Right cardiac atrium (tissue), 5 donors: ENCODE measurements around the gene IGF2BP2. TPM values are rescaled to one million over a fixed set of nuclear protein-coding genes. Genes with fewer than 3 reads are reported as not detected.

Experiments used
- ATAC-seq, 2 donors: fragments of 200-7000 bp; cut with Tn5 transposase; one replicate each; pipeline versions ENCODE4 v1.8.0 to v1.9.1; 2020; ENCODE audit warnings: moderate library complexity in 2 of 2, mild to moderate bottlenecking in 1 of 2
- DNase-seq, 3 donors: peaks; one replicate each; pipeline ENCODE4 v3.0.0-alpha.2; 2020
- H3K27ac ChIP-seq: one replicate; pipeline ENCODE4 v1.5.1; 2013; ENCODE audit warnings: mild to moderate bottlenecking, low read length, control low read depth, moderate library complexity
- H3K27me3 ChIP-seq: one replicate; pipeline ENCODE4 v1.6.1; 2013; ENCODE audit not compliant: control insufficient read depth, insufficient read depth
- H3K4me1 ChIP-seq: one replicate; pipeline ENCODE4 v1.6.1; 2013; ENCODE audit warnings: low read length; ENCODE audit not compliant: control insufficient read depth, insufficient read depth
- H3K4me3 ChIP-seq: one replicate; pipeline ENCODE4 v1.5.1; 2013; ENCODE audit warnings: low read length, control low read depth
- H3K9me3 ChIP-seq: one replicate; pipeline ENCODE4 v1.6.1; 2013; ENCODE audit warnings: low read length; ENCODE audit not compliant: control insufficient read depth
- WGBS: extraction: QIAGEN DNeasy Blood & Tissue Kit; methylation state at CpG from one replicate; pipeline ENCODE4 v1.1.7; 2013; 5-methylcytosine and 5-hydroxymethylcytosine counted together
- intact Hi-C, 4 donors: fragments of 100-400 bp; cut with DNase I; formaldehyde crosslinking; loops; one replicate each; pipeline versions ENCODE4 v1.11.0 to v1.14.0; 2022 to 2023
- polyA plus RNA-seq: library from polyadenylated mRNA; stranded (reverse); fragments of 200-250 nt; gene quantifications from one replicate; pipeline ENCODE4 v1.2.3, GENCODE V29; 2013
- total RNA-seq, 4 donors: library from RNA; stranded (reverse); fragmentation: NEBNext Ultra II Directional; extraction: Animal tissue kit (Norgen Biotek cat#: 25700); gene quantifications; one replicate each; pipeline ENCODE4 v1.2.1, GENCODE V29; 2021
- donor health status: healthy with polysubstance abuse.
- donor health status: DM: no; HTN: yes; CAD: no.
- donor health status: DM: no; HTN: no; CAD: no.
- donor health status: DM: no; HTN: yes; CAD: no; lungs with severe emphysema.
- donor health status: DM: yes; HTN: yes; CAD: no.

IGF2BP2 gene
- total and polyA plus RNA-seq, 5 donors = 7.7 to 18.0 (median 14.6) TPM

DNA sequence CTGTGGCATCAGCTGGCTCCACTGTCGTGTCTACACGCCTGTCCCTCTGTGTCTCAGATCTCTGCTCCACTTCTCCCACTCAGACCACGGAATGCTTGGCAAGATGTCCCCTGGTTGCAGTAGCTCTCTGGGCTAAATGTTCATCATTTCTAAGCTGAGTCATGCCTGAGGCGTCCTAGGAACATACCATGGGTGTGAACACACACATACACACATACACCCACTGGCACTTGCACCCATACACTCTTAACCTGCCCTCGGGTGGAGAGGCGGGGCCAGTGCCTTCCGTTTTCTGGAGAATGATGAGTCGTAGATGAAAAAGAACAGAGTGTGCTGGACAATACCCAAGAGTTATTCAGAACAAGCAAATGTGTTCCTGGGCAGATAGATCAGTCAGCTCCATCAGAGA lies 166.3 kb downstream of the IGF2BP2 start:
- H3K4me1 ChIP-seq = peaks cover 13% of the 10 kb centered on the region

DNA sequence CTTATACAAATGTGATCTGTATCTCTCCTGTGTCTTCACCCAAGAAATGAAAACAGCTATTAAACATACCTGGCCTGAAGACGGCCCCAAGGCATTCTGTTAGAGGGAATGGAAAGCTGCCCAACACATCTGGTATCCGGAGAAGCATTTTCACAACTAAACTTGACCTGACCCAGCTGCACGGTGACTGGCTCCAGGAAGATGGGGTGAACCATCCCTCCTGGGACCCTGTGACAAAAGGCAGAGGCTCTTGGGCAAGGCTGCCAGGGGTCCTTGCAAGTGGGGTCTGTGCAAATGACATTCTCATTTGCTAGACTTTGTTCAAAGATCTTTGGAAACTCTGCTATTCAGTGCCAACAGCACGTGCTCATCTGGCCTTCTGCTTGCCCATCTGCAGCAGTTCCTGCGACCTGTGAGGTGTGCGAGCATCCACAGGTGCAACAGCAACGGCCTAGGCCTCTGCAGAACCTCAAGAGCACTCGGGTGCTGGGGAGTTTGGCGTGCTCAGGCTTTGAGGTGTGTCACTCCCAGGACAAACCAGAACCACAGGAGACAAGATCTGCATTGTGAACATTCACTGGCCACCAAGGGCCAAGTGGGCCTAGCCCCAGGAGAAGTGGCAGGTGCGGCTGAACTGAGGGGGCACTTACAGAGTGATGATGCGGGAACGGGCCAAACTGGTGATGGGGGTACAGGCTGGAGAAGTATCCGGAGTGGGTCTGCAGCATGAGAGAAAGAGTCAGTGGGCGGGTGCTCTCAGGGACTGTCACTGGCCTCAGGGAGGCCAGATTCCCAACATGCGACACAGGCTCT lies 166.9 kb downstream of the IGF2BP2 start:
- ATAC-seq (no peak), DNase-seq (no peak)
- Histone ChIP-seq H3K27ac (peak overlapping the region; percentile 30), H3K9me3 (no peaks in the 10 kb centered on the region), H3K27me3 (no peaks in the 10 kb centered on the region), H3K4me1 (peaks cover 13% of the 10 kb centered on the region), H3K4me3 (no peak overlapping the region)
- 89% methylated on average over 15 of the region's 15 CpGs for WGBS
- intact Hi-C loops = no loop called here

More for the DNA sequence above, 166.3 kb downstream of the IGF2BP2 start:
- Histone ChIP-seq H3K4me3 (no peak overlapping the region), H3K27me3 (no peaks in the 10 kb centered on the region), H3K9me3 (no peaks in the 10 kb centered on the region), H3K27ac (peak overlapping the region; percentile 30)
- WGBS = 45% methylated on average over 8 of the region's 8 CpGs
- DNase-seq = peak; percentile 56 to 81 (median 72)
- intact Hi-C loops = no loop called here
- peak; percentile 57 to 73 for ATAC-seq

DNA sequence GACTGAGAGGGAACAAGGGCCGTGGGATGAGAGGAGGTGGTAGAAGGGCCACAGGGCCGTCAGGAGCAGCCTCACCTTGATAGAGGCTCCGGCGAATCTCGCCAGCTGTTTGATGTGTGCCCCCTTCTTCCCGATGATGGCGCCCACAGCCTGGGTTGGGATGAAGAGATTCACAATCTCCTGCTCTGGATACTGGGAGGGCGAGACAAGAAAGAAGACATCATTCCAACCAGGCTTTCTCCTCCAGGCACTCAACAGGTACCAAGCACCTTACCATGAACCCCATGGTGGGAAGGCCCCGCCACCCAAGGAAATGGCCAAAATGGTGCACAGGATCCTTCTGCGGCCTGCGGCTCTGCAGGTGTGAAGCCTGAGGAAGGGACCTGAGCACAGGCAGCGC lies 167.6 kb downstream of the IGF2BP2 start:
- intact Hi-C loops = no loop called here
- 94% methylated on average over 12 of the region's 12 CpGs for WGBS
- H3K4me3 ChIP-seq = no peak overlapping the region
- ATAC-seq (no peak), DNase-seq (no peak)
- peaks cover 13% of the 10 kb centered on the region for H3K4me1 ChIP-seq
- no peaks in the 10 kb centered on the region for H3K9me3 ChIP-seq
- H3K27ac ChIP-seq = peak overlapping the region; percentile 56
- no peaks in the 10 kb centered on the region for H3K27me3 ChIP-seq

DNA sequence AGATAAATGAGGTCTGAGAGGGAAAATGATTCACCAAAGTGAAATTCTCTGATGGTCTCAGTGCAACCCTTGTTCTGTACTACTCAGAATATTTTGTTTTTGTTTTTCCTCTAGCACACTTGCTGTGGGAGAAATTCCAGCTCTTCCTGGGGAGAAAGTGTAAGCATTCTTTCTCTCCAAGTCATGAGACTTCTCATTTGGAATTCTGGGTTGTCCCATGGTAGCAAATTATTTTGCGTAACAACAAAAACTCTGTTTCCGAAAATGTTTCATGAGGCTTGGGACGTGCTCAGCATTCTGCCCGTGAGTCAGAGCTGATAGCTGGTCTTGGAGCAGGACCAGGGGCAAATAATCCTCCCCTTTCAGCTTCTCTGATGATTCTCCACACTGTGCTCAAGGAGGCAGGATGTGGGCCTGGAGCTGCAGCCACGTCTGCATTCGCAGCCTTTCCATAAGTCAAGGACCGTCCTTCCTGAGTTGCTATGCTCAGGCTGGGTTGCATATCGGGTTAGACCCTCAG lies 168.5 kb downstream of the IGF2BP2 start:
- WGBS = 58% methylated on average over 8 of the region's 8 CpGs
- peaks cover 13% of the 10 kb centered on the region for H3K4me1 ChIP-seq
- H3K27ac ChIP-seq = peak overlapping the region; percentile 92
- DNase-seq (peak; percentile 69 to 84 (median 73)), ATAC-seq (peak; percentile 79 to 88)
- no peak overlapping the region for H3K4me3 ChIP-seq
- intact Hi-C loops = no loop called here
- no peaks in the 10 kb centered on the region for H3K9me3 ChIP-seq
- no peaks in the 10 kb centered on the region for H3K27me3 ChIP-seq

DNA sequence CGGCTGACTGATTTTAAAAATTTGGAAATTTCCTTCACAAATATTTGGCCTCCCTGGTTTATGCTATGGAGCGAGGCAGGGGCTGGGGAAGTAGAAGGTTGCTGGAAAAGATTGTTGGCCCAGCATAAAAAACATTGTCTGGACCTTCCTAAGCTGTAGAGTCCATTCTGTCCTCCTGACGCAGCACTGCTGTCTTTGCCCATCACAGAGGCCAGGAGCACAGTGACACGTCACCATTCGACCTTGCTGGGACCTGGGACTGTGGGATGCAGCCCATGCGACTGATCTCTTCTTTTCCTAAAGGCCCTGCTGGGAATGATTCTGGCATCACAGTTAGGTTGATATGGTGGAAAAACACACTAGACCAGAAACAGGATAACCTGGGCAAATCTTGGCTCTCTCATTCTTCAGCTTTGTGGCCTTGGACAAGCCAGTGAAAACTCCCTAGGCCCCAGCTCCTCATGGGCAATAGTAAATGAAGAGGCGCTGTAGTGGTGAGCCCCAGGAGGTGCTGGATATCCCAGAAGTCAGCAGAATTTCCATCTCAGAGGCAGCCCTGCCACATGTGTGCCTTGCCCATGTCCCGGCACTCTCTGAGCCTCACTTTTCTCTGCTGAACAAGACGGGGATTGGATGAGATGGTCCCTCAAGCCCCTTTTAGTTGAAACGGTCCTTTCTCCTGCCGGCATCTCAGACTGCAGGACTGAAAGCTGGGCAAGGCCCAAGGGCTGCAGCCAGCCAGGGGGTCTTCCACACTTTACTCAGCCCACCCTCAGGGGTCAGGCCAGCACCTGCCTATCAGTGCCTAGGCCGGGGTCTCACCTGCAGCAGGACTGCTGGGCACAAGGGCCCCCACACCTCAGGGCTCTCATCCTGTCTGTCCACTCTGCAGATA lies 169.2 kb downstream of the IGF2BP2 start:
- Histone ChIP-seq H3K4me1 (peaks cover 14% of the 10 kb centered on the region), H3K4me3 (no peak overlapping the region), H3K27ac (peak overlapping the region; percentile 92), H3K27me3 (no peaks in the 10 kb centered on the region), H3K9me3 (no peaks in the 10 kb centered on the region)
- WGBS = 80% methylated on average over 12 of the region's 12 CpGs
- ATAC-seq (no peak), DNase-seq (peak in 1 of 3 donors; percentile 63)
- intact Hi-C loops = no loop called here

DNA sequence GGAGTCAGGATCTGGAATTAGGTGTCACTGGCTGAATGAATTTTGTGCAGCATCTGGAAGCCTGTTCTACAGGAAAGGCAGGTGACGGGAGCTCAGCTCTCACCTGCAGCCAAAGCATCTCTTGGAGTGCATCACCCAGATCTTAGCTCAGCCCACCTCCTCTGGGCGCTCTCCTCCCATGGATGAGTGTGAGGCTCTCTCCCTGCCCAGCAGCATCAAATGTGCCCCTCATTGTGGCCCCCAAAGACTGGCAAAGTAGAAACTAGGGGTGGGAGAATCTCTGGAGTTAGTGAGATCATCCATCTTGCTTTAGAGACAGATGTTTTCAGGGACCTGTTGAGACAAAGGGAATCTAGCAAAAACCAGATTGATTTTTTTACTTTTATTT lies 170.1 kb downstream of the IGF2BP2 start:
- H3K27ac ChIP-seq = no peak overlapping the region

DNA sequence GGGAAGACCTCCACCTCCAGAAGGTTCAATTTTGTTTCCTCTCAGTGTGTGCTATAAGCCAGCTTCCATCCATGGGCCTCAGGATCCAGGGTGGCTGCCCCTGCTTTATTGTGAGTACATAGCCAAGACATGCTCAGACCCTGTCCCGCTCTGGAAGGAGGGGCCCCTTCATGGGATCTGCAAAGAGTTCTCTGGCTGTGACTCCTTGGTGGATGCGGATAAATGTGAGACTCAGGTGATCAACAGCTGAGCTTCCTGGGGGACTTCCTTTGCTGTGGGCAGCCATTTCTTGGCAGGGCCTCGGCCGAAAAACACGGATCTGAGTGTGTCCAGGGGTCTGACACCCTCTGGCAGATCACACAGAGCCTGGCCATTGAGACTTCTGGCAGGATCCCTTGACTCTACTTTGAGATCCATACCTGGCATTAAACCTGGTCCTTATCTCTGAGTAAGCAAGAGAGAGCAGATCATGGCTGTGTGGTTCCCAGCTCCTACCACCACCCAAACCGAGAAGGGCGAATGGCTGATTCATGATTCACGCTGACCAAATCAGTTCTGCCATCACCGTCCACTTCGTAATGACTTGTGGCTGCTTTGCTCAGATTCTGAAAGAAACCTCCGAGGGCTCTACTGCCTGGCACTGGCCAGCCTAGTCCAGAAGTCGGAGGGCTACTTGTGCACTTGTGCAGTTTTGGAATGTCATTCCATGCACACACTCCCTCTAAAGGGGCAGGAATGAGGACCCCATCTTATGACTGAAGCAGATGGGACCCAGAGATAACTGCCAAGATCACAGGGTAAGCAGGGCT lies 170.7 kb downstream of the IGF2BP2 start:
- no peak for DNase-seq
- Histone ChIP-seq H3K4me1 (peaks cover 11% of the 10 kb centered on the region), H3K27me3 (no peaks in the 10 kb centered on the region), H3K27ac (no peak overlapping the region), H3K4me3 (no peak overlapping the region), H3K9me3 (no peaks in the 10 kb centered on the region)
- 93% methylated on average over 12 of the region's 12 CpGs for WGBS
- intact Hi-C loops = no loop called here
- no peak for ATAC-seq

More for the DNA sequence above, 170.1 kb downstream of the IGF2BP2 start:
- 95% methylated on average over 2 of the region's 2 CpGs for WGBS
- Histone ChIP-seq H3K4me3 (no peak overlapping the region), H3K9me3 (no peaks in the 10 kb centered on the region), H3K4me1 (peaks cover 11% of the 10 kb centered on the region), H3K27me3 (no peaks in the 10 kb centered on the region)
- ATAC-seq (no peak), DNase-seq (no peak)
- intact Hi-C loops = no loop called here

DNA sequence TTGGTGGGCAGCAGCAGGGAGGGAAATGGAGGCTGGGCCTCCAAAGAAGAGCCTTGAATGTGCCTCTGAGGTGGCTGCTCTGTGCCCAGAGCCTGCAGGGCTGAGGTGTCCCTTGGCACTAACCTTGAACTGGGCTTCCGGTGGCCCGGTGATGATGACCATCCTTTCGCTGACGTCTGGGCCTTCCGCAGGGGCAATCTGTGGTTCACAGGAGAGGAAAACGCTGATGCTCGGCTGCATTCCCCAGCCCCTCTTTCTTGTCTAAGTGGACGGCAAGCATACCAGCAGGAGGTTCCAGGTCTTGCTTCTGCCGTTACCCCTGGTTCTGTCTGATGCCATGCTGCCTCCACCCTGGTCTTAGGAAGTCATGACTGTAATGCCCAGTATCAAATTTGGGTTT lies 172.9 kb downstream of the IGF2BP2 start:
- H3K27me3 ChIP-seq = no peaks in the 10 kb centered on the region
- no peak overlapping the region for H3K4me3 ChIP-seq
- H3K9me3 ChIP-seq = no peaks in the 10 kb centered on the region
- intact Hi-C loops = no loop called here
- no peak for ATAC-seq
- DNase-seq = no peak
- H3K27ac ChIP-seq = no peak overlapping the region
- WGBS = 97% methylated on average over 9 of the region's 9 CpGs
- peaks cover 6% of the 10 kb centered on the region for H3K4me1 ChIP-seq

DNA sequence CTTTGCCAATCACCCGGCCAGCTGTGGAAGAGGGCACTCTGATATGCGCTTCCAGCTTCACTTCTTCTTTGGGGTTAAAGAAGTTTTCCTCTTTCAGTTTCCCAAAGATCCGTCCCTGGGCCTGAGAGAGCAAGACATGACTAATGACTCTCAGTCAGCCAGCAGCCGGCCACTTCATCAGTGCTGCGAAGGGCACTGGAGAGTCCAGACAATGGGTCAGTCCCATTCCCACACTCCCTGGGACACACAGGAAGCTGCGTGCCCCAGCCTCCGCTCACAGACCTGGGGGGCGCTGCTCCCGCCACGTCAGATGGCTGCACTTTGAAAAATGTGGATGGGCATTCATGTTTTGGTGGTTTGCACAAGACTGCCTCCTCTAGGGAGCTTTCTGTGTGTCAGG lies 175.4 kb downstream of the IGF2BP2 start:
- H3K27me3 ChIP-seq = no peaks in the 10 kb centered on the region
- no peak overlapping the region for H3K27ac ChIP-seq
- H3K4me1 ChIP-seq = peaks cover 2% of the 10 kb centered on the region
- H3K9me3 ChIP-seq = no peaks in the 10 kb centered on the region
- WGBS = 86% methylated on average over 10 of the region's 10 CpGs
- DNase-seq (peak in 1 of 3 donors; percentile 31), ATAC-seq (peak in 1 of 2 donors; percentile 28)
- no peak overlapping the region for H3K4me3 ChIP-seq
- intact Hi-C loops = no loop called here

DNA sequence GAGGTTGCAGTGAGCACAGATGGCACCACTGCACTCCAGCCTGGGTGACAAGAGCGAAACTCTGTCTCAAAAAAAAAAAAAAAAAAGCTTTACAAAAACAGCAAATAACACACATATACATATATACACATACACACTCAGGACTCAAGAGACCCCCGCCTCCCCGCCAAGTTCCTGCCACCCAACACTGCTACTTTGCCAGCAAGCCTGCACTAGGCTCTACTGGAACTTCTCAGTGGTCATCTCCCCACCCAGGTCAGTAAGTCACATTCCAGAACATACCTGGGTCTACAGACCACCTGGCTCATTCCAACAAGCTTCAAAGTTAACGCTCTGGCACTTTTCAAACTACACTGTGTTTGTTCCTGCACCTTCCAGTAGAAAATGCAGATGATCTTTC lies 176.4 kb downstream of the IGF2BP2 start:
- Histone ChIP-seq H3K4me3 (no peak overlapping the region), H3K27me3 (no peaks in the 10 kb centered on the region), H3K27ac (no peak overlapping the region), H3K4me1 (peaks cover 2% of the 10 kb centered on the region), H3K9me3 (no peaks in the 10 kb centered on the region)
- DNase-seq (no peak), ATAC-seq (no peak)
- WGBS = 98% methylated on average over 4 of the region's 4 CpGs
- intact Hi-C loops = no loop called here
